ENCODE measurements around the gene BAD. TPM values are rescaled to one million over a fixed set of nuclear protein-coding genes. Genes with fewer than 3 reads are reported as not detected.

Gene BAD
- total and polyA plus RNA-seq, 2 of the 13 experiments (the other 11 are each of a cell fraction or from before 2014, with no cell fraction given), result 17.9 to 28.5 TPM

GRCh38 chr11:64252003-64252872 lies 32.2 kb downstream of the BAD start (continued):
- TF ChIP-seq ZNF773 (CRISPR knock-in tag; IDR thresholded peaks at IDR 0.05; ENCODE audit: borderline replicate concordance) (no peak; the same call in 1 of the 2 replicates), ZBTB8A (CRISPR knock-in tag; IDR thresholded peaks at IDR 0.05; ENCODE audit: borderline replicate concordance, low read depth) (no peak), ZNF260 (CRISPR knock-in tag; IDR thresholded peaks at IDR 0.05; ENCODE audit: borderline replicate concordance, low read depth) (no peak), HHEX (CRISPR knock-in tag; IDR thresholded peaks at IDR 0.05) (no peak), ZMYM4 (CRISPR knock-in tag; IDR thresholded peaks at IDR 0.05) (no peak), ZNF546 (CRISPR knock-in tag; conservative IDR thresholded peaks at IDR 0.05) (0 out of 2 replicates have a peak, but pooled peaks have one; percentile 30), ZBTB46 (CRISPR knock-in tag; IDR thresholded peaks at IDR 0.05; ENCODE audit: borderline replicate concordance) (no peak), MEIS2 (CRISPR knock-in tag; IDR thresholded peaks at IDR 0.05) (no peak), ZNF235 (CRISPR knock-in tag; IDR thresholded peaks at IDR 0.05; ENCODE audit: borderline replicate concordance) (no peak), ZNF780A (CRISPR knock-in tag; IDR thresholded peaks at IDR 0.05) (no peak), MAX (IDR thresholded peaks at IDR 0.05) (no peak), GZF1 (CRISPR knock-in tag; IDR thresholded peaks at IDR 0.05) (no peak), ZNF761 (CRISPR knock-in tag; conservative IDR thresholded peaks at IDR 0.05) (no peak), PAF1 (CRISPR knock-in tag; IDR thresholded peaks at IDR 0.05) (no peak), ZBTB1 (CRISPR knock-in tag; IDR thresholded peaks at IDR 0.05; ENCODE audit: borderline replicate concordance) (no peak), ZNF264 (CRISPR knock-in tag; IDR thresholded peaks at IDR 0.05) (no peak), ZNF460 (CRISPR knock-in tag; IDR thresholded peaks at IDR 0.05; ENCODE audit: borderline replicate concordance) (no peak), FOXP1 (IDR thresholded peaks at IDR 0.05) (no peak), FOXP1 (CRISPR knock-in tag; IDR thresholded peaks at IDR 0.05) (no peak), ZNF678 (CRISPR knock-in tag; IDR thresholded peaks at IDR 0.05) (no peak), TARDBP (CRISPR knock-in tag; IDR thresholded peaks at IDR 0.05) (0 out of 2 replicates have a peak, but pooled peaks have one; percentile 14), HDAC2 (CRISPR knock-in tag; IDR thresholded peaks at IDR 0.05) (no peak)
- TF ChIP-seq, protein P1, sequence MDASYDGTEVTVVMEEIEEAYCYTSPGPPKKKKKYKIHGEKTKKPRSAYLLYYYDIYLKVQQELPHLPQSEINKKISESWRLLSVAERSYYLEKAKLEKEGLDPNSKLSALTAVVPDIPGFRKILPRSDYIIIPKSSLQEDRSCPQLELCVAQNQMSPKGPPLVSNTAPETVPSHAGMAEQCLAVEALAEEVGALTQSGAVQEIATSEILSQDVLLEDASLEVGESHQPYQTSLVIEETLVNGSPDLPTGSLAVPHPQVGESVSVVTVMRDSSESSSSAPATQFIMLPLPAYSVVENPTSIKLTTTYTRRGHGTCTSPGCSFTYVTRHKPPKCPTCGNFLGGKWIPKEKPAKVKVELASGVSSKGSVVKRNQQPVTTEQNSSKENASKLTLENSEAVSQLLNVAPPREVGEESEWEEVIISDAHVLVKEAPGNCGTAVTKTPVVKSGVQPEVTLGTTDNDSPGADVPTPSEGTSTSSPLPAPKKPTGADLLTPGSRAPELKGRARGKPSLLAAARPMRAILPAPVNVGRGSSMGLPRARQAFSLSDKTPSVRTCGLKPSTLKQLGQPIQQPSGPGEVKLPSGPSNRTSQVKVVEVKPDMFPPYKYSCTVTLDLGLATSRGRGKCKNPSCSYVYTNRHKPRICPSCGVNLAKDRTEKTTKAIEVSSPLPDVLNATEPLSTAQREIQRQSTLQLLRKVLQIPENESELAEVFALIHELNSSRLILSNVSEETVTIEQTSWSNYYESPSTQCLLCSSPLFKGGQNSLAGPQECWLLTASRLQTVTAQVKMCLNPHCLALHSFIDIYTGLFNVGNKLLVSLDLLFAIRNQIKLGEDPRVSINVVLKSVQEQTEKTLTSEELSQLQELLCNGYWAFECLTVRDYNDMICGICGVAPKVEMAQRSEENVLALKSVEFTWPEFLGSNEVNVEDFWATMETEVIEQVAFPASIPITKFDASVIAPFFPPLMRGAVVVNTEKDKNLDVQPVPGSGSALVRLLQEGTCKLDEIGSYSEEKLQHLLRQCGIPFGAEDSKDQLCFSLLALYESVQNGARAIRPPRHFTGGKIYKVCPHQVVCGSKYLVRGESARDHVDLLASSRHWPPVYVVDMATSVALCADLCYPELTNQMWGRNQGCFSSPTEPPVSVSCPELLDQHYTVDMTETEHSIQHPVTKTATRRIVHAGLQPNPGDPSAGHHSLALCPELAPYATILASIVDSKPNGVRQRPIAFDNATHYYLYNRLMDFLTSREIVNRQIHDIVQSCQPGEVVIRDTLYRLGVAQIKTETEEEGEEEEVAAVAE (CRISPR knock-in tag; IDR thresholded peaks at IDR 0.05; ENCODE audit: borderline replicate concordance), result no peak
- TF ChIP-seq, protein P2, sequence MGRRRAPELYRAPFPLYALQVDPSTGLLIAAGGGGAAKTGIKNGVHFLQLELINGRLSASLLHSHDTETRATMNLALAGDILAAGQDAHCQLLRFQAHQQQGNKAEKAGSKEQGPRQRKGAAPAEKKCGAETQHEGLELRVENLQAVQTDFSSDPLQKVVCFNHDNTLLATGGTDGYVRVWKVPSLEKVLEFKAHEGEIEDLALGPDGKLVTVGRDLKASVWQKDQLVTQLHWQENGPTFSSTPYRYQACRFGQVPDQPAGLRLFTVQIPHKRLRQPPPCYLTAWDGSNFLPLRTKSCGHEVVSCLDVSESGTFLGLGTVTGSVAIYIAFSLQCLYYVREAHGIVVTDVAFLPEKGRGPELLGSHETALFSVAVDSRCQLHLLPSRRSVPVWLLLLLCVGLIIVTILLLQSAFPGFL (CRISPR knock-in tag; IDR thresholded peaks at IDR 0.05), result no peak
